Mucosa of descending colon (tissue), 3 donors: Measurements from ENCODE around the gene INSIG1. TPM values are rescaled to one million over a fixed set of nuclear protein-coding genes. Genes with fewer than 3 reads are reported as not detected.

Source experiments
- ATAC-seq: fragments of 200-7000 bp; cut with Tn5 transposase; one replicate; pipeline ENCODE4 v1.9.1; 2020; ENCODE audit warnings: mild to moderate bottlenecking, moderate library complexity
- DNase-seq, 3 donors: peaks; one replicate each; pipeline ENCODE4 v3.0.0-alpha.2; 2020
- H3K36me3 ChIP-seq: fragments of 200-600 bp; one replicate; pipeline ENCODE4 v1.8.0; 2021; ENCODE audit warnings: low read depth, mild to moderate bottlenecking
- H3K4me1 ChIP-seq: fragments of 200-600 bp; one replicate; pipeline ENCODE4 v1.8.0; 2021; ENCODE audit warnings: low read depth, mild to moderate bottlenecking
- H3K4me3 ChIP-seq: fragments of 200-600 bp; one replicate; pipeline ENCODE4 v1.8.0; 2021; ENCODE audit warnings: mild to moderate bottlenecking
- H3K9me3 ChIP-seq: fragments of 200-600 bp; one replicate; pipeline ENCODE4 v1.8.0; 2021; ENCODE audit warnings: mild to moderate bottlenecking
- CTCF ChIP-seq: fragments of 200-600 bp; IDR thresholded peaks from one replicate; pipeline ENCODE4 v1.8.0; 2022; ENCODE audit warnings: antibody characterized with exemption, mild to moderate bottlenecking
- intact Hi-C, 2 donors: fragments of 100-400 bp; cut with DNase I in 1 of 2; cut with micrococcal nuclease in 1 of 2; formaldehyde crosslinking; loops; one replicate each; pipeline versions ENCODE4 v1.11.0 to v1.11.1; 2022; cut with DNase I, micrococcal nuclease
- total RNA-seq, 3 donors: library from RNA; stranded (reverse); fragmentation: NEBNext Ultra II Directional in 2 of 3; extraction: Animal tissue kit (Norgen Biotek cat#: 25700) in 2 of 3; gene quantifications; one replicate each; pipeline versions ENCODE4 v1.2.1 to v1.2.4, GENCODE V29; 2021 to 2023
- donor health status: DM: no; HTN: no; CAD: no; lungs with moderate emphysema.
- donor health status: DM: no; HTN: no; CAD: no.
- donor health status: DM: no; HTN: yes; CAD: no.

Gene INSIG1
- total RNA-seq, 3 donors from 2014 or later: 40.1 to 85.1 (median 83.2) TPM

GRCh38 chr7:155358948-155359712 lies 61.5 kb downstream of the INSIG1 start:
- no peaks in the 10 kb centered on the region for H3K4me1 ChIP-seq
- TF ChIP-seq CTCF: no peak
- no peak overlapping the region for H3K4me3 ChIP-seq
- DNase-seq (no peak), ATAC-seq (no peak)
- H3K36me3 ChIP-seq: no peaks in the 10 kb centered on the region
- no peaks in the 10 kb centered on the region for H3K9me3 ChIP-seq
- intact Hi-C loops: no loop called here

Other genes starting within 250 kb of the INSIG1 start
- not detected for gene HTR5A, start 227.6 kb upstream of the INSIG1 start, total RNA-seq
- gene EN2, start 160.3 kb downstream of the INSIG1 start, total RNA-seq: not detected
- not detected for gene CNPY1, start 248.7 kb downstream of the INSIG1 start, total RNA-seq